H4 (cell line): ENCODE results near the gene PCDHB2. TPM values are rescaled to one million over a fixed set of nuclear protein-coding genes. Genes with fewer than 3 reads are reported as not detected.
"Not testable (repeated sequence)": the region's sequence is repeated elsewhere in the genome, so short reads cannot be mapped to it uniquely, and the experiment has no call there.

Experiments used
- DNase-seq: peaks from one replicate; pipeline ENCODE4 v3.0.0-alpha.2; 2015; ENCODE audit warnings: low spot score
- total RNA-seq: library from RNA; depleted of rRNA; stranded (reverse); fragments of >200 nt; shearing (Covaris generic); gene quantifications from 2 replicates; pipeline ENCODE4 v1.2.3, GENCODE V29; 2014; rRNA removed

Gene PCDHB2
- total RNA-seq, 1 experiment from 2014 or later = 26.2 TPM

- DNase-seq = no peak
These were observed 41.4 kb downstream of the PCDHB2 start for GRCh38 chr5:141135718-141136266.

GRCh38 chr5:141137346-141137745 lies 42.9 kb downstream of the PCDHB2 start:
- not testable (repeated sequence) for DNase-seq

Other genes with a start within 250 kb of the PCDHB2 start
- gene PCDHA9, start 246.2 kb upstream of the PCDHB2 start, total RNA-seq = 0.08 TPM in 1 of 2 replicates, not detected in the other
- 0.02 and 0.08 TPM in 2 replicates for gene PCDHA10, start 238.7 kb upstream of the PCDHB2 start, total RNA-seq
- 5.0 and 7.7 TPM in 2 replicates for gene PCDHA11, start 225.7 kb upstream of the PCDHB2 start, total RNA-seq
- 0.21 and 0.60 TPM in 2 replicates for gene PCDHA12, start 219.3 kb upstream of the PCDHB2 start, total RNA-seq
- gene PCDHA13, start 212.5 kb upstream of the PCDHB2 start, total RNA-seq = 0.41 and 0.50 TPM in 2 replicates
- gene PCDHAC1, start 168.3 kb upstream of the PCDHB2 start, total RNA-seq = 1.1 TPM in 2 replicates
- gene PCDHAC2, start 128.1 kb upstream of the PCDHB2 start, total RNA-seq = 1.5 and 1.8 TPM in 2 replicates
- not detected in 2 replicates for gene PCDHB1, start 43.2 kb upstream of the PCDHB2 start, total RNA-seq
- gene PCDHB3, start 5.9 kb downstream of the PCDHB2 start, total RNA-seq = 0.21 TPM in 2 replicates
- gene PCDHB4, start 27.2 kb downstream of the PCDHB2 start, total RNA-seq = 0.21 TPM in 1 of 2 replicates, not detected in the other
- 1.0 and 1.2 TPM in 2 replicates for gene PCDHB5, start 40.6 kb downstream of the PCDHB2 start, total RNA-seq
- 3.6 and 4.1 TPM in 2 replicates for gene PCDHB6, start 55.4 kb downstream of the PCDHB2 start, total RNA-seq
- gene PCDHB7, start 78.0 kb downstream of the PCDHB2 start, total RNA-seq = 5.1 and 6.9 TPM in 2 replicates
- 12.4 and 12.7 TPM in 2 replicates for gene PCDHB8, start 83.2 kb downstream of the PCDHB2 start, total RNA-seq
- 3.3 and 3.7 TPM in 2 replicates for gene PCDHB16, start 87.8 kb downstream of the PCDHB2 start, total RNA-seq
- gene PCDHB9, start 92.5 kb downstream of the PCDHB2 start, total RNA-seq = 10.0 and 11.9 TPM in 2 replicates
- gene PCDHB10, start 97.7 kb downstream of the PCDHB2 start, total RNA-seq = 2.9 and 4.5 TPM in 2 replicates
- 4.5 and 5.6 TPM in 2 replicates for gene PCDHB11, start 105.0 kb downstream of the PCDHB2 start, total RNA-seq
- gene PCDHB12, start 114.1 kb downstream of the PCDHB2 start, total RNA-seq = 5.2 and 5.6 TPM in 2 replicates
- 1.2 and 2.0 TPM in 2 replicates for gene PCDHB13, start 119.3 kb downstream of the PCDHB2 start, total RNA-seq
- 5.6 and 6.2 TPM in 2 replicates for gene PCDHB14, start 128.7 kb downstream of the PCDHB2 start, total RNA-seq
- 0.16 and 2.1 TPM in 2 replicates for gene PCDHB15, start 150.8 kb downstream of the PCDHB2 start, total RNA-seq
- not detected in 2 replicates for gene SLC25A2, start 209.4 kb downstream of the PCDHB2 start, total RNA-seq
- 51.2 and 74.8 TPM in 2 replicates for gene TAF7, start 226.2 kb downstream of the PCDHB2 start, total RNA-seq
- 0.51 and 1.6 TPM in 2 replicates for gene PCDHGA1, start 235.9 kb downstream of the PCDHB2 start, total RNA-seq
- 0.99 and 1.6 TPM in 2 replicates for gene PCDHGA2, start 244.1 kb downstream of the PCDHB2 start, total RNA-seq
- gene PCDHGA3, start 249.2 kb downstream of the PCDHB2 start, total RNA-seq = 10.3 and 11.5 TPM in 2 replicates